ENCODE results near the gene LTBP1. TPM values are rescaled to one million over a fixed set of nuclear protein-coding genes. Genes with fewer than 3 reads are reported as not detected.
A peak's percentile ranks its signal among the peaks of the same experiment; 100 is the strongest.

Gene LTBP1
- total and polyA plus RNA-seq, 2 experiments from 2014 or later: 157 to 211 TPM

DNA sequence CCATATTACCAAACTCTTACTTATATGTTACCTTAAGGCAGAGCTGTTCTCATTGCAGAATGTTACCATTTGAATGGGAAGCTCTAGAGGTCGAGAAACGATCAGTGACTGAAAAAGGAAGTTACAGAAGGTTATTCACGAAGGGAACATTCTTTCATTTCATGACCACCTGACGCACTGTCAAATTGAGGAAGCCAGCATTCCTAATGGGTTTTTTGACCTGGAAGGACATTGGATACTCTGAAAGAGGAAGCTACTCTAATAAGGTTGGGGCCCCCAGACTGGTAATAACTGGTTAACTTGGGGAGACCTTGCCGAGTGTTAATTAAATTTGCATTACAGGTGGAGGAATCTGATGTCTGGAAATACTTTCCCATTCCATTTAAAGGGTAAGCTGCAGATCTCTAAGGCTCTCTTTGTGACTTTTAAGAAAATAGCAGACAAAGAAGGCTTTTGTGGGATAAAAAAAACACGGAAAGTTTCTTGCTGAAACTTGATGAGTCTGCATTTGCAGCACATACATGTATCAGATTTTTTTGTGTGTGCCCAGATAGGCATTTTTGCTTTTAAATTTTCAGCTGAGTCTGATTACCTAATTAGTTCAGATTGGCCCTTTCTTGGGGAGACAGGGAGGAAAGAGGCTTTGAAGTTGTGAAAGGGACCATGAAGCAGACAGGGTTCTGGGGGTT is 137.1 kb downstream of the LTBP1 start:
- Histone ChIP-seq H3K27ac (no peak overlapping the region), H4K20me1 (ENCODE audit: insufficient read depth) (no peaks in the 10 kb centered on the region), H3F3A (ENCODE audit: insufficient read depth) (no peaks in the 10 kb centered on the region), H3K27me3 (replicated peaks; ENCODE audit: insufficient read depth) (no peaks in the 10 kb centered on the region), H3K4me2 (ENCODE audit: unreplicated experiment) (no peak overlapping the region), H3K9me3 (ENCODE audit: low read depth) (no peaks in the 10 kb centered on the region), H3K9ac (no peak overlapping the region), H3K4me3 (no peak overlapping the region), H2AFZ (no peak overlapping the region), H3K36me3 (ENCODE audit: low read depth) (no peaks in the 10 kb centered on the region), H3K9me2 (ENCODE audit: insufficient read depth) (no peaks in the 10 kb centered on the region), H3K79me2 (ENCODE audit: insufficient read depth) (no peaks in the 10 kb centered on the region), H3K4me1 (ENCODE audit: insufficient read depth) (peaks cover 7% of the 10 kb centered on the region; the same call in 1 of the 2 replicates)
- in situ Hi-C loops (cut with MboI): no loop called here
- no peak for TF ChIP-seq EZH2 (IDR thresholded peaks at IDR 0.05; ENCODE audit: insufficient read depth, poor library complexity, severe bottlenecking)
- no peak for TF ChIP-seq EZH2phosphoT487 (IDR thresholded peaks at IDR 0.05; ENCODE audit: insufficient read depth, low read depth)
- WGBS, 2 experiments (ENCODE audit: low coverage in 1 of 2, low lambda C conversion rate in 2 of 2, missing lambda C conversion rate in 2 of 2): 80 to 83% methylated on average over 6 of the region's 6 CpGs
- no peak for DNase-seq

DNA sequence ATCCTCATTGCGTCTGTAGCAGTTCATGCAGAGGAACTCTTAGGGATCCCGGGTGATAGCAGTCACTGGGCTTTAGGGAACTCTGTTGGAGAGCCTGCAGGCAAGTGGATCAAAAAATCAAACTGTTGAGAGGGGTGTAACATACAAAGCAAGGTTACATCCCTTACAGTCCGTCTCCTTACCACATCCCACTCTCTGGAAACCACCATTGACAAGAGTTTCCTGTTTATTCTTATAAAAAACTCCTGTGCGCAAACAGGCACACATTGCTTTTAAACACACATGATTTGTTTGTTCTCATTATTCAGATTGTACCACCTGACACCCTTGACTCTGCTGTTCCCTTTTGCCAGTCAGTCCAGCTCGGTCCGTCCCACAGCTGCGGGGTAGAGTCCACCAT is 137.7 kb downstream of the LTBP1 start:
- Histone ChIP-seq H3K79me2 (ENCODE audit: insufficient read depth) (no peaks in the 10 kb centered on the region), H3K4me2 (ENCODE audit: unreplicated experiment) (no peak overlapping the region), H3K27me3 (replicated peaks; ENCODE audit: insufficient read depth) (no peaks in the 10 kb centered on the region), H3F3A (ENCODE audit: insufficient read depth) (no peaks in the 10 kb centered on the region), H3K9ac (no peak overlapping the region), H3K4me3 (no peak overlapping the region), H3K9me3 (ENCODE audit: low read depth) (no peaks in the 10 kb centered on the region), H3K4me1 (ENCODE audit: insufficient read depth) (peaks cover 7% of the 10 kb centered on the region; the same call in 1 of the 2 replicates), H4K20me1 (ENCODE audit: insufficient read depth) (no peaks in the 10 kb centered on the region), H3K36me3 (ENCODE audit: low read depth) (no peaks in the 10 kb centered on the region), H3K27ac (no peak overlapping the region), H2AFZ (no peak overlapping the region), H3K9me2 (ENCODE audit: insufficient read depth) (no peaks in the 10 kb centered on the region)
- TF ChIP-seq EZH2phosphoT487 (IDR thresholded peaks at IDR 0.05; ENCODE audit: insufficient read depth, low read depth) (no peak), EZH2 (IDR thresholded peaks at IDR 0.05; ENCODE audit: insufficient read depth, poor library complexity, severe bottlenecking) (no peak)
- in situ Hi-C loops (cut with MboI): no loop called here
- no peak for DNase-seq
- WGBS, 2 experiments (ENCODE audit: low coverage in 1 of 2, low lambda C conversion rate in 2 of 2, missing lambda C conversion rate in 2 of 2): 94 to 97% methylated on average over 7 of the region's 7 CpGs

- Histone ChIP-seq H3K4me2 (ENCODE audit: unreplicated experiment) (no peak overlapping the region), H3K4me3 (no peak overlapping the region), H3K27ac (no peak overlapping the region), H3F3A (ENCODE audit: insufficient read depth) (no peaks in the 10 kb centered on the region), H3K27me3 (replicated peaks; ENCODE audit: insufficient read depth) (no peaks in the 10 kb centered on the region), H3K9me2 (ENCODE audit: insufficient read depth) (no peaks in the 10 kb centered on the region), H3K4me1 (ENCODE audit: insufficient read depth) (peaks cover 7% of the 10 kb centered on the region; the same call in 1 of the 2 replicates), H3K79me2 (ENCODE audit: insufficient read depth) (no peaks in the 10 kb centered on the region), H3K9ac (no peak overlapping the region), H4K20me1 (ENCODE audit: insufficient read depth) (no peaks in the 10 kb centered on the region), H3K36me3 (ENCODE audit: low read depth) (no peaks in the 10 kb centered on the region), H2AFZ (no peak overlapping the region), H3K9me3 (ENCODE audit: low read depth) (no peaks in the 10 kb centered on the region)
- TF ChIP-seq EZH2phosphoT487 (IDR thresholded peaks at IDR 0.05; ENCODE audit: insufficient read depth, low read depth): no peak
- 76 to 80% methylated on average over 1 of the region's 1 CpG for WGBS, 2 experiments (ENCODE audit: low coverage in 1 of 2, low lambda C conversion rate in 2 of 2, missing lambda C conversion rate in 2 of 2)
- DNase-seq: peak; percentile 38
- in situ Hi-C loops (cut with MboI): no loop called here
Measured at GRCh38 chr2:33085646-33086045, 138.9 kb downstream of the LTBP1 start.

DNA sequence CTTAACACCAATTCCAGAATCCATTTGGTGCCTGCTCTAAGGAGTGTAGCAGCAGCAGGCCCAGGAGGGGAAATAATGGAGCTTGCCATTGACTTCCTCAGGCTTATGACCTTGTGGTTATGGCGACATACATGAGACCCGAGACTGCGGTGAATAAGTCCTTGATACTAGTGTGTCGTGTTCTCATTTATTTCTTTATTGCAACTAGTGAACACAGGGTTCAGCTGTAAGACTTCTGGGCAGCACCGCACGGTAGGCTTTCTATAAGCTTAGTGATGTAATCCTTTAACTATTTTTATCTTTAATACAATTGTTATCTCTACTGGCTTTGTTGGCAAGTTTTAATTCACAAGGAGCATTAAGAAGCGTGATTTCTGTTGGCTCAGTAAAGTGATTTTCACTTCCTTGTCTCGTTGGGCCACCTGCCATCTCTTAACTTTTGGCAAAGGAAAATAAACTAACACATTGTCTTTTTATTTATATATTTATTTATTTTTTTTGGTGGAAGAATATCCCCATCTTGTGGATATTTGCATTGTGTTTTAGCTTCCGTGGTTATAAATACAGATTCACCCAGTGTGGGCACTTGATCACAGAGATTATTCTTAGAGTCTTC is 139.8 kb downstream of the LTBP1 start:
- no peaks in the 10 kb centered on the region for H3K9me2 ChIP-seq (ENCODE audit: insufficient read depth)
- no peak overlapping the region for H2AFZ ChIP-seq
- H3K9me3 ChIP-seq (ENCODE audit: low read depth): no peaks in the 10 kb centered on the region
- no peak overlapping the region for H3K9ac ChIP-seq
- H3K4me3 ChIP-seq: no peak overlapping the region
- TF ChIP-seq EZH2phosphoT487 (IDR thresholded peaks at IDR 0.05; ENCODE audit: insufficient read depth, low read depth) (no peak), EZH2 (IDR thresholded peaks at IDR 0.05; ENCODE audit: insufficient read depth, poor library complexity, severe bottlenecking) (no peak)
- no peak overlapping the region for H3K4me2 ChIP-seq (ENCODE audit: unreplicated experiment)
- H3K79me2 ChIP-seq (ENCODE audit: insufficient read depth): no peaks in the 10 kb centered on the region
- 54 to 59% methylated on average over 9 of the region's 9 CpGs for WGBS, 2 experiments (ENCODE audit: low coverage in 1 of 2, low lambda C conversion rate in 2 of 2, missing lambda C conversion rate in 2 of 2)
- no peaks in the 10 kb centered on the region for H3K27me3 ChIP-seq (replicated peaks; ENCODE audit: insufficient read depth)
- no peak overlapping the region for H3K27ac ChIP-seq
- no peaks in the 10 kb centered on the region for H4K20me1 ChIP-seq (ENCODE audit: insufficient read depth)
- H3K36me3 ChIP-seq (ENCODE audit: low read depth): no peaks in the 10 kb centered on the region
- H3K4me1 ChIP-seq (ENCODE audit: insufficient read depth): peaks cover 7% of the 10 kb centered on the region; the same call in 1 of the 2 replicates
- DNase-seq: peak; percentile 27
- H3F3A ChIP-seq (ENCODE audit: insufficient read depth): no peaks in the 10 kb centered on the region
- in situ Hi-C loops (cut with MboI): no loop called here
